Activated CD8-positive, alpha-beta memory T cell treated with anti-CD3 and anti-CD28 coated beads for 48 hours (primary cell): ENCODE measurements around the gene FBXO36.
"Not testable (repeated sequence)": the region's sequence is repeated elsewhere in the genome, so short reads cannot be mapped to it uniquely, and the experiment has no call there.

ENCODE experiments used
- DNase-seq, 3 experiments: peaks; one replicate each; pipeline ENCODE4 v3.0.0-alpha.2; 2020; ENCODE audit warnings: low read depth in 2 of 3, low spot score in 2 of 3

The FBXO36 gene

DNA sequence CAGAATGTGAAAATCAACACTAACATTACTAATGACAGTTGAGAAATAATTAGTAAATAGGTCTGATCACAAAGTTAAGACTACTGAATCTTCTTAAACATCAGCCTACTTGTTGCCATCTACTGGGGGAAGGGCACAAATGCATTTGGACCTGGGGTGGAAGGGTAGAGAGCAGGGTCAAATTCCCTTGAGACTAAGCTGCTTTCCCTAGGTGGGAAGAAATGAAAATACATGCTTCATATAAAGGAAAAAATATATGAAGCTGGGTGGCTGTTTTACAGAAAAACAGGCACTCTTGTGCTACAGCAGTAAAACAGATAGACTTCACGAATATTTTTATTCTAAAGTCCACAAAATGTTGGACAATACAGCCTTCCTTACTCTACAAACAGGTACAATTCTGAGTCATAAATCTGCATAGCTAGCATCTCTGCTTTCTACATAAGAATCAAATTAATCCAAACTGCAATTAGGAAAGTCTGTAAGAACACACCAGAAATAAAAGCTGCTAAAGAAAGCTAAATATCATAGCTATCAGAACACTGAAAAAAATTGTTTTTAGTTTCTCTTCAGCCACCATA is 11.4 kb upstream of the FBXO36 start:
- DNase-seq, result no peak

DNA sequence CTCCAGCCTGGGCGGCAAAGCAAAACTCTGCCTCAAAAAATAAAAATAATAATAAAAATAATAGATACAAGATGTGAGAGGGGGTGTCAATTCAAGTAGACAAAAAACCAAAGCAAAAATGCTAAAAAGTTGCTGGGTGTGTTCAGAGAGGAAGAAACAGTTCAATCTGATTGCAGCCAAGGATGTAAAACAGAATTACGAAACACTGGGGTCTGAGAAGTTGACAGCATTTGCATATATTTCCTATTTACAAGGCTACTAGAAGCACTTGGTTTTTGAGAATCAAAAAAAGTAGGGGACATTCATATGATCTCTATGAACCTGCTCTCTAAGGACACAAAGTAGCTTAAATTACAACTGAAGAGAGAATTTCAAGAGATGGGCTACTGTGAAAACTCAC is 8.1 kb upstream of the FBXO36 start:
- no peak for DNase-seq

DNA sequence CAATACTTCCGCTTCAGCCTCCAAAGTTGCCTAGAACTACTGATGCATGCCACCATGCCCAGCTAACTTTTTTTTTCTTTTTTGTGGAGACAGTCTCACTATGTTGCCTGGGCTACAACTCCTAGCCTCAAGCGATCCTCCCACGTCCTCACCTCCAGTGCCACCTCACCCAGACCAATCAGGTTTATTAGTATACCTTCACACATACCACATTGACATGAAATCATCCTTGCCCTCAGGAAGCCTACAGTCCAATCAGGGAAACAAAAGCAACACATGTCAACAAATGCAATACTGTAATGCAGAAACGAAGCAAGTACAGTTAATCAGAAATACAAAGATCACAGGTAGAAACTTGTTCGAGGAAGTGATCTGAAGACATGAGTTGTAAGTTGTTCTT is 4.5 kb upstream of the FBXO36 start:
- DNase-seq, result no peak

DNA sequence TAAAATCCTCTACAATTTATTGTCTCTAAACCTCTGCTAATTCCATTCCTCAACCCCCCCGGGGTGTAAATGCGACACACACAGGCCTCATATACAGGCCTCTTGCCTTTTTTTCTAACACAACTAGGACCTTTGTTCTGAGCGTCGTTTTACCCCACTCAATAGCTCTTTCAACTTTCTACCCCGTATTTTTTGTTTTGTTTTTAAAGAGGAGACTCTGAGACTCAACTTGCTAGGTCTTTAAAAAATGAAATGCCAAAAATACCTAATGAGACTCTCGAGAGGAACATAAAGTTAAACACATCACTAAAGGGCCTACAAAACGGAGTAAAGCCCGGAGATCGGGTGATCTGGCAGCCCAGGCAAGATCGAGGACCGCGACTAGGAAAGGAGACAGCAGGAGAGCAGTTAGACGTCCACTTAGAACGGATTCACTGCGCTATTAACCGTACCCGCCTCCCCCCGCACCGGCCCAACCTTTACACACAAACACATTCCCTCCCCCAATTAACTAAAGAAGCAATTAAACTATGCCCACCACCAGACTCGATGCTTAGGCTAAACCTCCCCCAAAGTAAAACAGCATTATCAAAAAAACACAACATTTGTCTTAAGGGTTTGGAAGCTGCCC is 2.2 kb upstream of the FBXO36 start:
- DNase-seq, result no peak

DNA sequence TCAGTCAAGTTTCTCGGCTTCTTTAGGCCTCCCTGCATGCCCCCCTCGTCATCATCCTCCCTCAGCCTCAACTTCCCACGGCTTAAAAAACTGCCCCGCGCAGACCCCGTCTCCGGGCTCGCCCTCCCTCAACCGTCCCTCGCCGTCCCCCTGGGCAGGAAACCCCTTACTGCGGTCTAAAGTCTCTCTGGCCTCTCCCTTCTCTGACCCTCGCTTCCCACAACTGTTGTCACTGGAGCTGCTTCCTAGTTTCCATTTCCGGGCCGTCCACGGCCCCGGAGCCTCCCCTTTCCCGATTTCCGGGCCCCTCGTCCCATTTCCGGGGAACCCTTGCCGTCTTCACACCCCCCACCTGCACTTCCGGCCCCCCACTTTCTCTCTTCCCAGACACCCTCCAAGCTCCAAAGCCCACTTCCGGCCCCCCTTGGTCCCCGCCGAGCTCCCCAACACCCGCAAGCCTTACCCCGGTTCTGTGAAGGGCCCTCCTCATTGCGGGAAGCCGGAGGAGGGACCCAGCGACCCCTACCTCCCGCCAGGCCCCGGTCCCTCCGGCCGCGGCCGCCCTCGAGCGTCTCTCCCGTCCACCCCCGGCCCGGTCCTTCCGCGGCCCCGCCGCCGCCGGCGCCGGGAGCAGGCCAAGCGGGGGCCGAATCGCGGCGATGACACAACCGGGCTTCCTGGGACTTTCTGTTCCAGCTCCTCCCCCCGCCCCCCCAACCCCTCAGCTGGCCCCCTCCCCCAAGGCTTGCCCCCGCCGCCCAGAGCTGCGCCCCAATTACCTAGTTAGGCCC is 1.0 kb upstream of the FBXO36 start:
- peak; percentile 23 to 46 (median 38) for DNase-seq

DNA sequence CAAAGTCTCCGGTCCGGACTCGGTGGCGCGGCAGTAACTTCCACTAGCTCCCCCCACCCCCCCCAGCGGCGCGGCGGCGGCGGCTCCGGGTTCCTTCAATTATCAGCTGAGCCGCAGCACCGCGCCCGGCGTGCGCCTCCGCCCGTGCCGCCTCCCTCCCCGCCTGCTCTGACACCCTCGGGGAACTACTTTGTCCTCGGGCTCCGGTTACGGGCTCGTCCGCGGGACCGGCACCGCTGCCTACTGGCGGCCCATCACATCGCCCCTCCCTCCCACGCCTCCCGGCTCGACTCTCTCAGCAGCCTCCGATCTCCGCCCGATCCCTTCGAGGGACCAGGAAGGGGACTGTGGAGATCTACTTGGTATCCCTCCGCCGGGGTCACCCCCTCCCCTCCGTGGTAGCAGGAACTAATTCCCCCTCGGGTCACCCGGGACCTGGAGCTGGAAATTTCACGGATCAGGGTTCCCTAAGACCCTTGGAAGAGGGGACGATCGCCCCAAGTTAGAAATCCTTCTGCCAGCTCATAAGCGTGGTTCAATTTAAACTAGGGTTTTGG is 333 bp upstream of the FBXO36 start, which contains the start of gene TRIP12:
Gene TRIP12, minus strand, starts transcription at position 118 of the 557 bp plus-strand sequence. CDS start 41,930 bp downstream, outside the sequence.
- peak; percentile 76 to 86 (median 76) for DNase-seq

DNA sequence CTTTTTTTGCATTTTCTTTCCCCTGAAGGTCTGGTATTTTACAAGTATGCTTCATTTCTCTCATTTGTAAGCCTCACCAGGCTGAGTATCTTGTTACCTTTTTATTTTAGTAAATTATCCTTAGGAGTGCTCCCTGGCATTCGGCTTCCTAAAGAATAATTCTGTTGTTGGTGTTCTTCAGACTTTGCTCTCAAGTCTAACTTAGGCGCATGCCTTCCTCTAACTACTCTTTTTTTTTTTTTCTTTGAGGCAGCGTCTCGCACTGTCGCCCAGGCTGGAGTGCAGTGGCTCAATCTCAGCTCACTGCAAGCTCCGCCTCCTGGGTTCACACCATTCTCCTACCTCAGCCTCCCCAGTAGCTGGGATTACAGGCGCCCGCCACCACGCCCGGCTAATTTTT is 2.2 kb downstream of the FBXO36 start:
- DNase-seq, result not testable (repeated sequence)

DNA sequence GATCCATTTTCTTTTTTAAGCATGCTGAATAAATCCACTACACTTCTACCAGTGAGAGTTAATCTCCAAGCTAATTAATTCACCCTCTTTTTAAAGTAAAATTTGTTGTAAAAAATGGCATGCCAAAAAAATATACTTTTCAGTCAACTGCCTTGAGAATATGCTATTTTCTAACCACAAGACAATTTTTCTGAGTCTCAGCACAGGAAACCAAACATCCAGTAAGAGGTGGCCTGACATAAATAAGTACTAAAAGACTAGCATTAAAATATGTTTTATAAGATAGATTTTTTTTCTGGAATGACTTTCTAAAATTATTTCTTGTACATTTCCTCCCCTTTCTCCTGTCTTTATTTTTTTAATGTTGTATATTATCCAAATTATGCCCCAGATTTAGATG is 2.9 kb downstream of the FBXO36 start:
- DNase-seq, result no peak

DNA sequence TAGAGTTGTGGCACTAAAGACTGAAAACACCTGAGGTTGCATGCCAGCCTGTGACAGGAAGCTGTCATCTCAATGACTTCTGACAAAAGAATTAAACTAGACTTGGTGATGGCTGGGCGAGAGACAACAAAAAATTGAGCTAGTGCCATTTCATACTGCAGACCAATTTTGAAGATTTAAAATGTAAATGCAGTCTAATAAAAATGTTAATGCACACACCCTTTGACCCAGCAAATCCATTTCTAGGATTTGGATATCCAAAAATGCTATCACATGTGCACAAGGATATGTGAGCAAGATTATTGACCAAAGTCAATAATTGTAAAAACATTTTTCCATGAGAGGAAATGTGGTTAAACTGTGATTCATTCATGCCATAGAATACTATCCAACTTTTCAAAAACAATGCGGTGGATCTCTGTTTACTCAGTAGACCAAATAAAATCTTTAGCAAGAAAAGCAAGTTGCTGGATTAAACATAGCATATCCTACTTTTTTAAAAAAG is 5.6 kb downstream of the FBXO36 start:
- no peak for DNase-seq

DNA sequence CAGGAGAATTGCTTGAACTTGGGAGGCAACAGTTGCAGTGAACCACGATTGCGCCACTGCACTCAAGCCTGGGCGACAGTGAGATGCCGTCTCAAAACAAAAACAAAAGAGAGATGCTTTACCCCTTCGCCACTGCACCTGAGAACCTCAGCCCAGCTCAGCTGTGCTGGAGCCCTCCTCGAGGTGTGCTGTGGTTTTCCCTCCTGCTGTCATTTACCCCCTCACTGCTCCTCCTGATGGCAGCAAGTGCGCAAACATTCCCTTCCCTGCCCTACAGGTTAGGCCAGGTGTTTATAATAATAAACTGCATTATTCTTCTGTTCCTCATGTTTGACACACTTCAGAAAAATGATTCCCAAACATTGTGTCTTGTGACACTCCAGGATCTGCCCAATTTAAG is 8.4 kb downstream of the FBXO36 start:
- DNase-seq, result no peak

DNA sequence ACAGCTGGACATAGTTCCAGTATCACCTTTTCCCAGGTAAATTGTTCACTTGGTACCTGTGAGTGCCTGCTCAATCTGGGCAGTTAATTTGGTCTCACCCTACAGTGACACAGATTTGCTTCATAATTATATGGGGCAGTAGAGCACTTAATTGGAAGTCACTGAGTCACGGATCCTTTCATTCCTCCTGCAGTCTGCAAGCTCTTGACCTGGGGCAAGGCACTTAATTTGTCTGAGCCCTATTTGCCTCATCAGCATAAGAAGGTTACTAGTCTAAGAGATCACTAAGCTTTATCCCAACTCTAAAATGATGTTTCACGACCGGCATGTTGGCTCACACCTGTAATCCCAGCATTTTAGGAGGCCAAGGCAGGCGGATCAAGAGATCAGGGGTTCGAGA is 8.9 kb downstream of the FBXO36 start:
- no peak for DNase-seq

DNA sequence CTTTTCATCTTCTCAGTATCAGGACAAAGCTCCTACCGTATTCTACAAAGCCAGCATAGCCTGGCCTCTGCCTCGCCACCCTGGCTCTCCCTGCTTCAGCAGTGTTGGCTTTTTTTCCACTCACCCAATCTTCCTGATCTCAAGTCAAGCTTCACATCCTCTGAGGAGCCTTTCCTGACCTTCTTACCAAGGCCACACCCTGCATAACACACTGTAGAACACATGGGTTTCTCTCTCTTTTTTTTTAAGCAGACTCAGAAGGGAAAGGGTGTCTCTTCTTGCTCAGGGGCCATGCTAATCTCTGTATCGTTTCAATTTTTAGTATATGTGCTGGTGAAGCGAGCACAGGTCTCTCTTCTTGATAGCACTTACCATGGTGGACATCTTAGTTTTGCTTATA is 15.2 kb downstream of the FBXO36 start:
- no peak for DNase-seq

DNA sequence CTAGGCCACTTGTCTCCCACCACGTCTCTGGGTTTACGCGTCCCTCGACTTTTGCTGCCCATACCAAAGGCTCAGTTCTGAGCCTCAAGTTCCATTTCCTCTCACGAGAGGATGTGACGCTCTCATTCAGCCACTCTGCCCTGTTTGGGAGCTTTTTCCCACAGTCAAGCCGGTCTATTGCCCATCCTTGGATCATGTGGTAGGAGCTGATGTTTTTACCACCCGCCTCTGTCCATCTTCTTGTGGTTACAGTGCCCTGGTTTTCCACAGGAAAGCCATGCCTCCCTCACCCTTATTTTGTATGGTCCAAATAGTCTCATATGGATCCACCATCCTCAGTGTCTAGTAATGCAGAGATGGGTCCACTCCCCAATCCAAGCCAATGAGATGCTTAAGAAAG is 20.4 kb downstream of the FBXO36 start:
- DNase-seq, result no peak

DNA sequence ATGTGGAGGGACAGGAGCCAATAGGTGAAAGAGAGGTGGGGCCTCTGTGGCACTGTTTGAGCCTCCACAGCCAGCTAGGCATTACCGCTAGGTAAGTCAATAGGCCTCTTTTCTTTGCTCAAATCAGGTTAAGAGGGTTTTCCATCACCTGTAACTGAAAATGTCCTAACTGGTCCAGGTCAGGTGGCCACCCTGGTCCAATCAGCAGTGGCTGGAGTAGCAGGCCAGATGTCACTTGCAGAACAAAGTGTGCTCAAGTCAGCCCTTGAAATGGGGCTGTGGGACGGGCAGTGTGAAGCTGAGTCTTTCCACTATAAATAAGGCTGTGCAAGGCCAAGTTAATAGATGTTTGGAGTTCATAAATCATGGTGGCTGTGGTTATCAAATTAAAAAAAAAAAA is 20.9 kb downstream of the FBXO36 start:
- DNase-seq, result no peak

DNA sequence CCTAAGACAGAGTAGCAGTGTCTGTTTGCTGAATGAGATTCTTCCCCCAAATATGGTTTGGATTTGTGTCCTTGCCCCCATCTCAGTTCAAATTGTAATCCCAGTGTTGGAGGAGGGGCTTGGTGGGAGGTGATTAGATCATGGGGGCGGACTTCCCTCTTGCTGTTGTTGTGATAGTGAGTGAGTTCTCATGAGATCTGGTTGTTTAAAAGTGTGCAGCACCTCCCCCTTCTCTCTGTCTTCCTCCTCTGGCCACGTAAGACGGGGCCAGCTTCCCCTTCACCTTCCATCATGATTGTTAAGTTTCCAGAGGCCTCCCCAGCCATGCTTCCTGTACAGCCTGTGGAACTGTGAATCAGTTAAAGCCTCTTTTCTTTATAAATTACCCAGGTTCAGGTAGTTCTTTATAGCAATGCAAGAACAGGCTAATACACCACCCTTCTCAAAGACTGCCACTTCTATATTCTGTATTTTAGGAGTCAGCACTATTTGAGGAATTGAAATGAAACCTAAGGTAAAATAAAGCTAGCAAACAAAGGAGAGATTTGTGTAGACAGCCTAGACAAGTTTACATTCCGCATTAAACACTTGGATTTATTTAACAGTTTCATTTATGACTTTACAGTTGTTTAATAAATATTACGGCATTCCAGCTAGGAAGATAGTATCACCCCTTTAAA is 21.6 kb downstream of the FBXO36 start:
- DNase-seq, result no peak

DNA sequence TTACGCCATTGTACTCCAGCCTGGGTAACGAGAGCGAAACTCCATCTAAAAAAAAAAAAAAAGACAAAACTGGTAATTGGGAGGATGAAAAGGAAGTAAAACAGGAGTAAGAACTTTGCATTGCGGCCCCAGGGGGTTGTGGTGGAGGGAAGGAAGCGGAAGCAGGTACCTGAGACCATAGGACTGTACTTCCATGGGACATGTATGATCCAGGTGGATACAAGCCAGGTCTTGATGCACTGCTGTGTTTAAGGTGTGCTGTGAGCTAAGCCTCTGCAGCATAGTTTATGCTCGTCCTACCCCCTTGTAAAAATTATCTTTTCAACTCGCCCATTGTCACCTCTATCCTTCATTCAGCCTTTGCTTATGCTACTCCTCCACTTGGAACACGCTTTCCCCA is 23.7 kb downstream of the FBXO36 start:
- no peak for DNase-seq

DNA sequence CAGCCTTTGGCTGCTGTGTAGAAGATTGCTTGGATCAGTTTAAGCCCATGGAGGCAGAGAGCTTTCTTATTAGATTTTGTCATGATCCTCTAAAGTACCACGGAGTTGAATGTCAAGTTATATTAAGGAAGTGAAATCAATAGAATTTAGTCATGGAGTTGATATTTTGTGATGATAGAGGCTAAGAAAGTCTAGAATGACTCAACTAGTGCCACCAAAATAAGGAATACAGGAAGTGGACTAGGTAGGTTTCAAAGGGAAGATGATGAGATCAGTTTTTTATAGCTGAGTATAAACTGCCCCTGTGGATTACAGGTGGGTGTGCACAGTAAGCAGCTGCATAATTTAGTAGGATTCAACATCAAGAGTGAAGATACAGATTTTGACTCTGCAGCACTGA is 25.2 kb downstream of the FBXO36 start:
- no peak for DNase-seq

DNA sequence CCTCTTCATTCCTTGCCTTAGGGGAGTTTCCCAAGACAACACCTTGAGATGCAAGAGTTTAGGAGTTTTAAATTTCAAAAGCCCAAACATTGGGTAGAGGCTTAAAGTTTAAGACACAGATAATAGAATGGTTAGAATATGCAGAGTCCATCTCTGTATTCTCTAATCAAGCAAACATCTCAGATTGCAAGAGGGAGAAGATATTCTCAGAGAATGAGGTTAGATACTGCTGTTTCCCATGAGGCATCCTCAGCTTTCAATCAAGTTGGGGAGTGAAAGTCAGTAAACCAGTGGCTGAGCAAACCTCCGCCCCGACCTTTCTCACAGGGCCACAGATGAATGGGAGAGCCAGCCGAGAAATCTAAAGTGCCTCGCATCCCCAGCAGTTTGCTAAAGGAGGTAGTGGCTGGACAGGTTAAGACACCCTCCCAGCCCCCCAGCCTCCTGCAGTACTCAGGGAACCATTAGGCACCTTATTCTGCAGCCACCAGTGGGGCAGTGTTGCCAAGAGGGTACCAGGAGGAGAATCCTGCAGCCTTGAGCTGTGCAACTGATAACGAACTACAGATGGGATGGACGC is 30.0 kb downstream of the FBXO36 start:
- no peak for DNase-seq

DNA sequence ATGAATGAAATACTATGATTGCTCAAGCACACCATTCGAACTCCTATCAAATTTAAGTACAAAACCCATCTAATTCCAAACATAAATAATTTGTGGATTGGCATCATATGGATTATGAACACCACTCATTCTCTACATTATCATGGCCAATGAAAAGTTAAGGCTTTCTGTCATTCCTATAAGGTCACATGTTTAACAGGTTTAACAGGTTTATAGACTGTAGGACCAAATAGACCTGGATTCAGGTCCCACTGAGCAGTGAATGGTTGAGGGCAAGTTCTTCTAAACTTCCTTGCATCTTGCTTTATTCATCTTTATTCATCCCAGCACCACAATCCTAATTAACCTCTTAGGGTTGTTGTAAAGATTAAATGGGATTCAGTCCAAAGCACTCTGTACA is 33.4 kb downstream of the FBXO36 start:
- no peak for DNase-seq

DNA sequence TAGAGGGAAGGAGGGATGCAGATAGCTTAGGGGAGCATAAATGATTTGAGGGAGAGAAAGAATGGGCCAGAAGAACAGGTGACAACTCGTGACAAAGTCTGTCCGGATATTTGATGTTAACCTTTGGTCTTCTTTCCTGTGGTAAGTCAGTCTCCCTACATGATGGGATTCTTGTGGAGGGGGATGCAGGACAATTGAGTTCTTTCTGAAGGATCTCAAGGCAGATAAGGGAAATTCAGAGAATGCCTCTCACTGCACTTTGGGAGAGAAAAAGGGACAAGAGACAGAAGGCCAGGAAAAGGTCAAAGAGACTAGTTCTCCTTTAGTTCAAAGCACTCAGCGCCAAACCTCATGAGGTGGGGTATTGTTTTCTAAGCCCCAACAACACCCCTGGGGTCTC is 34.2 kb downstream of the FBXO36 start:
- DNase-seq, result no peak

DNA sequence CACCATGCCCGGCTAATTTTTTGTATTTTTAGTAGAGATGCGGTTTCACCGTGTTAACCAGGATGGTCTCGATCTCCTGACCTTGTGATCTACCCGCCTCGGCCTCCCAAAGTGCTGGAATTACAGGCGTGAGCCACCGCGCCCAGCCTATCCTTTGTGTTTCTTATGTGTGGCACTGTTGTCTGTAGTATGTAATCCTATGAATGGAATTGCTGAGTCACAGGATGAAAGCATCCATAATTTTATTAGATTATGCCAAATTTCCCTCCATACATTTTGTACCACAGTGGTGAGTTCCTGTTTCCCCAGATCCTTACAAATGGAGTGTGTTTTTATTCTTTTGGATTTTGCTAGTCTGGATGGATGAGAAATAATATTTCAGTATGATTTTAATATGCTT is 41.3 kb downstream of the FBXO36 start:
- not testable (repeated sequence) for DNase-seq
